Stomach (tissue), 4 donors: ENCODE results near the gene ITGA1.

Experiments
- CTCF ChIP-seq, 7 experiments: fragments of 450-650 bp in 4 of 7; fragments of 200-600 bp in 3 of 7; sonication (generic) in 3 of 7; IDR thresholded peaks; one replicate each; pipeline ENCODE4 v1.5.1; 2016 to 2019; ENCODE audit warnings: antibody characterized with exemption in 7 of 7, control low read depth in 2 of 7, mild to moderate bottlenecking in 1 of 7
- EP300 ChIP-seq: sonication (generic); formaldehyde crosslinking; IDR thresholded peaks from one replicate; pipeline ENCODE4 v1.6.1; 2017; ENCODE audit warnings: antibody characterized with exemption

DNA sequence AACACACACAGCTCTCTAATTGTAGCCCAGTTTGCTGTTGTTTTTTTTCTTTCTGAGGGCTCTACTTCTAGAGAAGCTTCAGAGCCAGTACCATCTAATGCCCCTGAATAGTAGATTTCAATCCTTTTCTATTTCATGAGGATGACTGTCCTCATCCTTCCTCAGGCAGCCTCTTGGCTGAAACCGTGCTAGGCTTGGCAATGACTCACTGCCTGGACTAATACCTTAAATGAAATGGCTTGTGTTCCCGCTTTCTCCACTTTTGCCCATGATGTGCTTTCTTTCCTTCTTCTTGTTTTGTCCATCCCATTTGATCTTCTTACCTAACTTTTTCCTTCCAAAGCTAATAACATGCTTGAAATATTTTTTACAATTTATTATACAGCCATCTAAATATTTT lies 80.1 kb downstream of the ITGA1 start:
- TF ChIP-seq EP300 (no peak), CTCF (IDR thresholded peaks at IDR 0.05) (no peak)
